Left lobe of liver (tissue), 2 donors: ENCODE results near the gene DISC1. TPM values are rescaled to one million over a fixed set of nuclear protein-coding genes. Genes with fewer than 3 reads are reported as not detected.
"Not testable (repeated sequence)": the region's sequence is repeated elsewhere in the genome, so short reads cannot be mapped to it uniquely, and the experiment has no call there.

ENCODE experiments used
- ATAC-seq: fragments of 200-7000 bp; cut with Tn5 transposase; one replicate; pipeline ENCODE4 v1.9.1; 2020; ENCODE audit warnings: mild to moderate bottlenecking, moderate library complexity
- DNase-seq: peaks from one replicate; pipeline ENCODE4 v3.0.0-alpha.2; 2020; ENCODE audit warnings: low spot score
- total RNA-seq: library from RNA; stranded (reverse); gene quantifications from one replicate; pipeline ENCODE4 v1.2.1, GENCODE V29; 2021
- donor health status: DM: no; HTN: no; CAD: no; lungs with moderate emphysema.
- donor health status: DM: no; HTN: yes; CAD: no.

DISC1 gene
- total RNA-seq, 1 donor from 2014 or later = 1.8 TPM

DNA sequence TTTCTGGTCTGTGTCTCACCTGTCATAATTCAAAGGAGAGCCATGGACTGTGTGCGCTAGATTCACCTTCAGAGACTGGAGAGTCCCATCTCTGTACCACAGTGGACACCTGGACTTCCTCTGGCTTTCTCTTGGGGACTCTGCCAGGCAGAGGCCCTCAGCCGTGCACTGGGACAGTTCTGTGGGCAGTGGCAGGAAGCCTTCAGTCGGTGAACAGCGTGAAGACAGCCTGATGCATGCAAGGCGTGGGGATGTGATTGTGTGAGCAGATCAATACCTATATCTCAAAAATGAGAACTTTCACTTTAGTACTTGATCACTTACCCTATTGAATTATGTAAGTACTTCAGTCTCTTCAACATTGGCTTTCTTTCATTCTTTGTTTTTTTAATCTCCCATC lies 245.3 kb downstream of the DISC1 start:
- ATAC-seq (no peak), DNase-seq (no peak)

DNA sequence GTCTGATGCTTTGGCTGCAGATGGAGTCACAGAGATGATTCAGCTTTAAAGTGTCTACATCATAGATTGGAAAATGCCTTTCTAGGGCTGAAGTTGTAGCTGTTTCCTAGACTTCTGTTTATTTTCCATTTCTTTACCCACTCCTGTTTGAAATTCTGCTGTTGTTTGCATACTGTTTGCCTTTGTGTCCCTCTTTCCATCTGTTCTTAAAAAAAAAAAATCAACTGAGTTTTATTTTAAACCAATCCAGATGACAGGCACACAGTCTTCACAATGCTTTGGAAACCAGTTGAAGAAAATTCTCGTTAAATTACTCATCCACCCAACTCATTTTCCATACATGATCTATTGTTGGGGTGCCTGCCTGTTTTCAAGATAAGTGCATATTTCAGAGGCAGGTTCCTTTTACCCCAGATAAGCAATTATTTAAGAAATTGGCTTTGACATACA lies 245.9 kb downstream of the DISC1 start:
- no peak for ATAC-seq
- no peak for DNase-seq

DNA sequence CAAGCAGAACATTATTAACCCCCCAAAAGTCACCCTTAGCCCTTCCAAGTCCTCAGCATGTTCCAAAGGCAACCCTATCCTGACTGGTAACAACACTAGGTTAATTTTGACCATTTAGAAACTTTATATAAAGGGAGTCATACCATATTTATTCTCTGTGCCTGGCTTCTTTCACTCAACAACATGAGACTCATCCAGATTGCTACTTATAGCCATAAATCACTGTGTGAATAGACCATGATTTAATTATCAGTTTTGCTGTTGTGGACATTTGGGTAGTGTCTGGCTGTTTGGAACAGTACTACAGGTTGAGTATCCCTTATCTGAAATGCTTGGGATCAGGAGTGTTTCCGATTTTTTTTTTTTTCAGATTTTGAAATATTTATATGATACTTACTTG lies 252.1 kb downstream of the DISC1 start:
- DNase-seq (no peak), ATAC-seq (no peak)

- no peak for DNase-seq
- no peak for ATAC-seq
Measured at GRCh38 chr1:231879296-231879695, 252.7 kb downstream of the DISC1 start.

DNA sequence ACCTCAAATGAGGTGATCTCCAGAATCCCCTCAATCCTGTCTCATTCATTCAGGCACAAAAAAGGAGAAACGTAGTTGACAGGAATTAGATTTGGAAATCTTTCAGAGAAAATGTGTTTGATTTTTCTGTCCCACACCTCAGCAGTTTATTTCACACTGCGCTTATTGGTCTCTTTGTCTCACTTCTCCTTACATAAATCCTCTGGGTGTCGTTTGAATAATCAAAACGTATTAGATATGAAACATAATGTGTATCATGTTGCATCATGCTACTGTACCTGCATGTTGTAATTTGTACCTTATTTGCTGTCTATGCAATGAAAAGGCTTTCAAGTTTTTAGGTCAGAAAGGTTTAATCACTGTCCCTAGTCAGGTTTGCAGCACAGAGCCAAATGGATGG lies 255.7 kb downstream of the DISC1 start:
- ATAC-seq = no peak
- no peak for DNase-seq

GRCh38 chr1:231882790-231883189 lies 256.2 kb downstream of the DISC1 start:
- no peak for ATAC-seq
- DNase-seq = no peak

- no peak for DNase-seq
- no peak for ATAC-seq
Measured at GRCh38 chr1:231883382-231883781, 256.8 kb downstream of the DISC1 start.

- ATAC-seq = no peak
- DNase-seq = no peak
Measured at GRCh38 chr1:231885209-231885854, 258.7 kb downstream of the DISC1 start.

DNA sequence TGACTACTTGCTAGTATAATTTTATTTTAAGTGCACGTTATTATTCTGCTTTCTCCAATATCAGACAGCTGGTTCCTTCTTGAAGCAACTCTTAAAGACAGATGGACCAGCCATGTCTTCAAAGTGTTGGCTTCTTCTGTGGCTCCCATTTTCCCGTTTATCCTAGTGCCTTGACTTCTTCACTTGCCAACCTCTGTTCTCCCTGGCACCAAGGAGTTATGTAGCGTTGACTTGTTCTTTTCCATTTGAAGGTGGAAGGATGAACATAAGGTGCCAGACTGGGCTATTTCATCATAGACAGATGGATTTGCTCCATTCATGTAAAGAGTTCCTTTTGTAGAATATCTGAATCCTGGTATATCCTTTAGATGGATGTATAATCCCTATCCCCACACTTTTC lies 260.6 kb downstream of the DISC1 start:
- no peak for DNase-seq
- no peak for ATAC-seq

- no peak for ATAC-seq
- no peak for DNase-seq
Measured at GRCh38 chr1:231887866-231888265, 261.3 kb downstream of the DISC1 start.

DNA sequence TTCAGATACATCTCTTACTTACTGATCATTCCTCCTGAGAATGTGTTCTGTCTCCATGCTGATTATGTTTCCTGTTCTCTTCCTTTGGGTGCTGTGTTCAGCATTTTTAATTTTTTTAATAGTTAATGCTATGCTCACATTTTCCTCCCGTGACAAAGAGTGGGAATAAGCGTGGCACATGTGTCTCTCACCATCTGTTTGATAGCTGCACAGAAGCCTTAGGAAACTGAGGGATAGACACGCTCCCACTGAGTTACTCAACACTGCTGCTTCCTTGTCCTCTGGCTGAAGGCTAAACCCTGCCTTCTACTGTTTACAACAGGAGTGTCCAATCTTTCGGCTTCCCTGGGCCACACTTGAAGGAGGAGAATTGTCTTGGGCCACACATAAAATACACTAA lies 264.2 kb downstream of the DISC1 start:
- ATAC-seq (no peak), DNase-seq (no peak)

DNA sequence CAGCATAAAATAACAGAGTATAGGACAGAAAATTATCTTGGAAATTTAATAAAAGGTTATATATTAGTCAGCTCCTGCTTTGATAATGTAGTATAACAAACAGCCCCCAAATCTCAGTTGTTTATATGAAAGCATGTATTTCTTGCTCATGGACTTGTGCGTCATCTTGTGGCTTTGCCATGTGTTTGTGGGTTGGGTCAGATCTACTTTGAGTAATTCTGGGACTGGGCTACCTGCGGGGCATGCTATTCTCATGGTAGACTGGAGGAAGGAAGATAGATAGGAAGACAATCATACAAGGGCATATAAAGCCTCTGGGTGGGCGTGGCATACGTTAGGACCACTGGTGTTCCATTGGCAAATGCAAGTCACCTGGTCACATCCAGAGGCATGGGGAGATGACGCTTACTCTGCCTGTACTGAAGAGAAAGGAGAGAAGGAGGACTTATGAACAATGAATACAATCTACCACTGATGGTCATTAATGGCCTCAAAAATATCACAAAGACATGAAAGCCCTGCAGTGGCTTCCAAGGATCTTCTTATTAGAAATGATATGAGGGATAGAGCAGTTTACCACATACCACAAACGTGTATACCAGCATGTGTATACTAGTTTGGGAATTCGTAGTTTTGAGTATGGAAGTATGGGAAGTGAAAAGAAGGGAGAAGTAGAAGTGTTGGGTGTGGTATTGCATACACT lies 267.0 kb downstream of the DISC1 start:
- DNase-seq (no peak), ATAC-seq (no peak)

GRCh38 chr1:231896806-231897205 lies 270.2 kb downstream of the DISC1 start:
- ATAC-seq (no peak), DNase-seq (no peak)

DNA sequence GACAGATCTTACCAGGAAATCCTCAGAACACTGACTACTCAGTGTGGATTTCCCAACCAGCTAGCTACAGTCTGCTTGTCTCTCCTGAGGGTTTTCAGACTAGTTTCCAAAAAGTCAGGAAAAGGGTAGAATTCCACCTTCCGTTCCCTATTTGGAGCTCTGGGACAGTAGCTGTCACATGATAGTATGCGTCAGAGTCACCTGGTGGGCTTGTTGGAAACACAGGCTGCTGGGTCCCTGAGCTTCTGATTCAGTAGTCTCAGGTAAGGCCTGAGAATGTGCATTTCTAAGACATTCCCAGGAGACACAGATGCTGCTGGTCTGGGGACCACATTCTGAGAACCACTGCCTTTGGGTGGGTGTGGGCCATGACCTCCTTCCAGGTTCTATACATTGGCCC lies 272.5 kb downstream of the DISC1 start:
- DNase-seq (no peak), ATAC-seq (no peak)

DNA sequence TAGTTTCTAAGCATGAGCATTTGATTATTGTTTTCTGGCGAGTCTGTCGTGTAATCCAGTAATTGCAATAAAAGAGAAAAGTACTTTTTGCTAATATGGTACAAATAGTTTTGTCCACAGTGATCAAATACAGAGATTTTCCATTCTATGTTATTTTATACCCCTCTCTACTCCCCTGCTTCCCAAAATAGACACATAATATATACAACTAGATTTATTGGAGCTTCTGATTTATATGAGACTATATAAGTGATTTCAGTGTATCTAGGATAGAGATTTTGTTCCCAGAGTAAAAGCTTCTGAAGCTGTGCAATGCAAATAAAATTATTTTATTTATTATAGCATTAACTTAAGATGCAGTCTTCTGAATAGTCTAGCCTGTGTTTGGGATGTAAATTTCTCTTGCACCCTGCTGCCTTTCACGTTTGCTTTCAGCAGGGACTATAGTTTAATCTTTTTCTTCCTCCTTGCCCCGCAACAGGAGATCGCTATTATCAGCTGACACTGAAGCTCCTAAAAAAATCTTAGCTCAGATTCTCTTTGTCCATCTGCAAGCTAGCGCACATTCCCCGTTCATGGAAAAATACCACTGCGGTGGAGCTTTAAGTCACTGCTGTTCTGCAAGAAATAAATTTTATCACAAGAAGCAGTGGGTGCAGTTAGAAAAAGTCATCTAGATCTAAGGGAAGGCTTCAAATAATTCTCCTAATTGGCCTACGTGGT lies 273.3 kb downstream of the DISC1 start:
- ATAC-seq (no peak), DNase-seq (no peak)

DNA sequence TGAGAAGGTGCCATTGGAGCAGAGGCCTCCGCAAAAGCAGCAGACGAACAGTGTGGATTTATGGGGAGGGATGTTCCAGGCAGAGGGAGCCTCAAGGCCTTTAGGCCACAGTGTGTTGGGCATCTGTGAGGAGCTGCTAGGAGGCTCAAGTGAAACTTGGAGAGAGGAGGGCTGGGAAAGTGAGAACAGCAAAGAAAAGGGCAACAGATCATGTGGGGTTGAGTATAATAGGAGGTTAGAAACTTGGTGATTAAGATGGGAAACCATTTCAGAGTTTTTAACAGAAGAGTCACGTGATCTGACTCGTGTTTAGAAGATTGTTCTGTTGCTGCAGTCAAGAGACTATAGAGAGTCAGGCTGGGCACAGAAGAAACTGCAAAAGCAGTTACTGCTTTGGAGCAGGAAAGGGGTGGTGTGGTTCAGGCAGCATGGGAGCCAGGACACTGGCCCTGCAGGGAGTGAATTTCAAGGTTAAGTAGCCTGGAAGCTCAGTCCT lies 277.0 kb downstream of the DISC1 start:
- DNase-seq (no peak), ATAC-seq (no peak)

DNA sequence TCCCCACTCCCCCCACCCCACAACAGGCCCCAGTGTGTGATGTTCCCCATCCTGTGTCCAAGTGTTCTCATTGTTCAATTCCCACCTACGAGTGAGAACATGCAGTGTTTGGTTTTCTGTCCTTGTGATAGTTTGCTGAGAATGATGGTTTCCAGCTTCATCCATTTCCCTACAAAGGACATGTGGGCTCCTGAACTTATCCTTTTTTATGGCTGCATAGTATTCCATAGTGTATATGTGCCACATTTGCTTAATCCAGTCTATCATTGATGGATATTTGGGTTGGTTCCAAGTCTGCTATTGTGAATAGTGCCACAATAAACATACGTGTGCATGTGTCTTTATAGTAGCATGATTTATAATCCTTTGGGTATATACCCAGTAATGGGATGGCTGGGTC lies 280.7 kb downstream of the DISC1 start:
- not testable (repeated sequence) for ATAC-seq, DNase-seq

- DNase-seq (no peak), ATAC-seq (no peak)
Measured at GRCh38 chr1:231913493-231913892, 286.9 kb downstream of the DISC1 start.

- ATAC-seq (no peak), DNase-seq (no peak)
Measured at GRCh38 chr1:231918239-231919015, 291.8 kb downstream of the DISC1 start.

- DNase-seq = no peak
- no peak for ATAC-seq
Measured at GRCh38 chr1:231919239-231919885, 292.8 kb downstream of the DISC1 start.

DNA sequence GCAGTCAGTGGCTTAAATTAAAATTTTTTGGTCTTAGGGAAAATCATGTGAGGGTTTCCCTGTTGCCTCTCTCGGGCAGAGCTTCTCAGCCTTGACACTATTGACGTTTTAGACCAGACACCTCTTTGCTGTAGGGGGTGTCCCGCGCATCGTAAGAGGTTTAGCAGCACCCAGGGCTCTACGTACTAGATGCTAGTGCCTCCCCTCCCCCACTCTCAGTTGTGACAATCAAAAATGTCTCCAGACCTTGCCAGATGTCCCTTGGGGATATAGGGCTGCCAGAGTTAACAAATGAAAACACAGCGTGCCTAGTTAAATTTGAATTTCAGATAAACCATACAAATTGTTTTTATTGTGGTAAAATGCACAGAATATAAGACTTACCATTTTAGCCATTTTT lies 293.3 kb downstream of the DISC1 start:
- no peak for ATAC-seq
- no peak for DNase-seq
